GM23338 (cell line): ENCODE results near the gene INTS3. TPM values are rescaled to one million over a fixed set of nuclear protein-coding genes. Genes with fewer than 3 reads are reported as not detected.

Source experiments
- ATAC-seq: fragments of 200-7000 bp; cut with Tn5 transposase; 3 replicates; pipeline ENCODE4 v1.9.1; 2020
- DNase-seq: peaks from one replicate; pipeline ENCODE4 v3.0.0-alpha.2; 2015; ENCODE audit warnings: low spot score
- H2AFZ ChIP-seq: fragments of 200-600 bp; sonication (generic); 2 replicates; pipeline ENCODE4 v1.8.0; 2016; ENCODE audit warnings: antibody characterized with exemption, mild to moderate bottlenecking, moderate library complexity
- H3F3A ChIP-seq: fragments of 200-600 bp; sonication (generic); replicated peaks from 2 replicates; pipeline ENCODE4 v1.8.0; 2017; ENCODE audit warnings: antibody characterized with exemption, mixed run types, low read depth
- H3K27ac ChIP-seq: fragments of 200-600 bp; sonication (generic); 2 replicates; pipeline ENCODE4 v1.6.1; 2016; ENCODE audit warnings: low read depth
- H3K27me3 ChIP-seq: fragments of 200-600 bp; sonication (generic); 2 replicates; pipeline ENCODE4 v1.8.0; 2016; ENCODE audit warnings: mild to moderate bottlenecking, mixed run types, moderate library complexity; ENCODE audit not compliant: insufficient read depth
- H3K36me3 ChIP-seq: fragments of 200-600 bp; sonication (generic); 2 replicates; pipeline ENCODE4 v1.8.0; 2016; ENCODE audit warnings: mild to moderate bottlenecking; ENCODE audit not compliant: insufficient read depth
- H3K4me1 ChIP-seq: fragments of 200-600 bp; sonication (generic); 2 replicates; pipeline ENCODE4 v1.8.0; 2016; ENCODE audit warnings: mild to moderate bottlenecking, moderate library complexity; ENCODE audit not compliant: insufficient read depth
- H3K4me2 ChIP-seq: fragments of 200-600 bp; sonication (generic); 2 replicates; pipeline ENCODE4 v1.7.1; 2017; ENCODE audit warnings: mixed run types
- H3K4me3 ChIP-seq: fragments of 200-600 bp; sonication (generic); 2 replicates; pipeline ENCODE4 v1.6.1; 2016; ENCODE audit warnings: mixed run types
- H3K79me2 ChIP-seq: fragments of 200-600 bp; sonication (generic); replicated peaks from 2 replicates; pipeline ENCODE4 v1.8.0; 2017; ENCODE audit warnings: mild to moderate bottlenecking; ENCODE audit not compliant: insufficient read depth
- H3K9me2 ChIP-seq: fragments of 200-600 bp; sonication (generic); 2 replicates; pipeline ENCODE4 v1.8.0; 2017; ENCODE audit not compliant: insufficient read depth
- H4K20me1 ChIP-seq: fragments of 200-600 bp; sonication (generic); replicated peaks from 2 replicates; pipeline ENCODE4 v1.8.0; 2017; ENCODE audit warnings: mild to moderate bottlenecking; ENCODE audit not compliant: insufficient read depth
- H3K27ac Mint-ChIP-seq: 2 replicates; pipeline ENCODE4 v1.8.0; 2020; ENCODE audit warnings: inconsistent platforms, mild to moderate bottlenecking, moderate library complexity, mixed read lengths
- H3K27me3 Mint-ChIP-seq: 3 replicates; pipeline ENCODE4 v1.8.0; 2022; ENCODE audit warnings: low read depth, mild to moderate bottlenecking, moderate library complexity, mixed read lengths, inconsistent platforms; ENCODE audit not compliant: insufficient read depth, poor library complexity
- H3K36me3 Mint-ChIP-seq: 3 replicates; pipeline ENCODE4 v1.8.0; 2021; ENCODE audit warnings: low read depth, mild to moderate bottlenecking, inconsistent platforms, moderate library complexity, mixed read lengths
- H3K4me1 Mint-ChIP-seq: 3 replicates; pipeline ENCODE4 v1.8.0; 2020; ENCODE audit warnings: mild to moderate bottlenecking, inconsistent platforms, mixed read lengths
- H3K4me3 Mint-ChIP-seq: 3 replicates; pipeline ENCODE4 v1.8.0; 2021; ENCODE audit warnings: moderate library complexity, mild to moderate bottlenecking, inconsistent platforms, mixed read lengths
- H3K9me3 Mint-ChIP-seq: 3 replicates; pipeline ENCODE4 v1.8.0; 2020; ENCODE audit warnings: moderate library complexity, mild to moderate bottlenecking, inconsistent platforms, mixed read lengths
- CREB1 ChIP-seq: fragments of 250-450 bp; sonication (Bioruptor Pico); IDR thresholded peaks from 2 replicates; pipeline ENCODE4 v1.5.0; 2020; ENCODE audit warnings: low read depth, mild to moderate bottlenecking, moderate library complexity
- EZH2phosphoT487 ChIP-seq: fragments of 200-600 bp; sonication (generic); IDR thresholded peaks from one replicate; pipeline ENCODE4 v1.8.1; 2018; ENCODE audit warnings: antibody characterized with exemption; ENCODE audit not compliant: unreplicated experiment
- JUNB ChIP-seq: IDR thresholded peaks from one replicate; pipeline ENCODE4 v1.6.1; 2016; ENCODE audit warnings: antibody characterized with exemption; ENCODE audit not compliant: unreplicated experiment
- NANOG ChIP-seq: IDR thresholded peaks from 2 replicates; pipeline ENCODE4 v1.6.1; 2016; ENCODE audit warnings: antibody characterized with exemption, borderline replicate concordance
- STAT1 ChIP-seq: IDR thresholded peaks from one replicate; pipeline ENCODE4 v1.6.1; 2016; ENCODE audit warnings: antibody characterized with exemption; ENCODE audit not compliant: unreplicated experiment
- ZNF114 ChIP-seq: fragments of 250-450 bp; sonication (Bioruptor Pico); IDR thresholded peaks from 2 replicates; pipeline ENCODE4 v1.5.0; 2020; ENCODE audit warnings: mild to moderate bottlenecking, moderate library complexity
- ZNF331 ChIP-seq: fragments of 250-450 bp; sonication (Bioruptor Pico); IDR thresholded peaks from 2 replicates; pipeline ENCODE4 v1.5.0; 2020; ENCODE audit warnings: low read depth, mild to moderate bottlenecking, moderate library complexity
- polyA plus RNA-seq: library from polyadenylated mRNA; unstranded; fragments of >200 nt; fragmentation: Nextera tagmentation; extraction: Ambion mirVana; gene quantifications from 2 replicates; pipeline ENCODE4 v1.2.1, GENCODE V29; 2016
- total RNA-seq: library from RNA; depleted of rRNA; stranded (reverse); fragments of >200 nt; shearing (Covaris generic); gene quantifications from 2 replicates; pipeline ENCODE4 v1.2.3, GENCODE V29; 2014
- TF ChIP-seq, protein P1 (sequence below), 2 experiments: fragments of 200-600 bp in 1 of 2; sonication (generic) in 1 of 2; conservative IDR thresholded peaks; 2 replicates each; pipeline versions ENCODE4 v1.5.1 to v1.6.1; 2016 to 2017; ENCODE audit warnings: antibody characterized with exemption in 2 of 2, low read depth in 2 of 2, mild to moderate bottlenecking in 2 of 2, moderate library complexity in 1 of 2
- TF ChIP-seq, protein P2 (sequence below): IDR thresholded peaks from 2 replicates; pipeline ENCODE4 v1.6.1; 2016; ENCODE audit warnings: antibody characterized with exemption
- TF ChIP-seq, protein P3 (sequence below): IDR thresholded peaks from one replicate; pipeline ENCODE4 v1.6.1; 2018; ENCODE audit warnings: antibody characterized with exemption; ENCODE audit not compliant: unreplicated experiment

INTS3 gene
- total and polyA plus RNA-seq, 2 experiments from 2014 or later: 22.7 to 51.3 TPM

DNA sequence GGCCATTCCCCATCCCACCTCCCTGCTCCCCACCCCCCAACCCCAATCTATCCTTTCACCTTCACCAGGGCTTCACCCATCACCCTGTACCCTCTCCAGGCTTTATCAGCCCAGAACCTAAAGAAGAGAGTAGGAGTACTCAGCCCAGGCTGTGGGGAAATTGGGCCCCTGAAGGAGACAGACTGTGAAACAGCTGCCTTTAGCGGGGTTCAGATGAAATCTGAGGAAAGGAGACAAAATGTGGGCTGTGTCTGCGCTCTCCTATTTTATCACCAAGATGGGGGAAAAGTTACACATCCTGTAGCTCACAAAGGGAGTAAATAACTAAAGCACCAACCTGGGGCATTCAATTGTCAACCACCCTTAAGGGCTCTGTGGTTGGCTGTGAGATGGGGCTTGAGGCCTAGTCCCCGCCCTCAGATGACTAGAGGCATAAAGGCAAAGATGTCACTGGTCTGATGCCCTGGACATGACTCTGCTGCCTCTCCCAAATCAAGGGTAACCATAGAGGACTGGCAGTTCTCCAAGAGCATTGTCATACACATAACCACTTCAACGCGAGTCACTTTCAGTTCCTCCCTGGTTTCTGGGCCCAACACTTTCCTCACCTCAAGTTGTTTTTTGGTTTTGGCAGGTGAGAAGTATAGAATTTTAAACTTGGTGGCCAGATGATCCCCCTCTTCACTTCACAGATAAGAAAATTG, 77.3 kb downstream of the INTS3 start:
- H3K36me3 Mint-ChIP-seq: peaks cover 26% of the 10 kb centered on the region
- Histone ChIP-seq H3K27ac (peak overlapping the region; percentile 72), H3K36me3 (peaks cover 5% of the 10 kb centered on the region)

DNA sequence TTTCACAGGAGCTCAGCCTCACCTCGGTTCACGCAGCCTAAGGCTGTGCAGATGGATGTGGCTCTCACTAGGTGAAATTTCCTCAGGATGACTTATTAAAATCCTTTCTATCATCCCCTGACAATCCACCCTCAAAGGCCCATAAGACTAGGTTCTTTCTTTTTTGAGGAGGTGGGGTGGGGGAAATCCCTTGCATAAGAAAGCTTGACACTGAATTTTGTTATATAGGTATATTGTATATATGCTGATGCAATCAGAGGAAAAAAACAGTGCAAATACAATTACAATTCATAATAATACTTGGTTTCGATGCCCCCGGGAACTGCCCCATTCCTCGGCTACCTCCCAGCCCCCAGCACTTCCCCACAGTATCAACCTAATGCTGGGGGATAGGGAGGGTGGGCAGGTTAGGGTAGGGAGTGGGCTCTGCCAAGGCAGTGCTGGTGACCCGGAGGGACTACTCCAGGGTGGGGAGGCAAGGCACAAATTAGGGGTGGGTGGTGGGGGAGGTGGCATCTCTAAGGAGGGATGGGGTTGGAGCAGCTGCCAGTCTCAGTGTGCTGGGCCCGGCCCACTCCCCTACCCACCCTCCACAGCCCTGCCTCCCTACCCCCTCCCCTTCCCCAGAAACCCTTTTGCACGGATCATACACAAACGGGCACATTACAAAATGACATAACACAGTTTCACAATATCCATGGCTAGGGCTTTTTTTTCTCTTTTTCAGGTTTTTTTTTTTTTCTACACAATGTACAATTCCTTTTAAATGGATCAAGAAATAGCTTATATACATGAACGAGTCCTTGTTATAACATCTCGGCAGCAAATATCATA, 78.3 kb downstream of the INTS3 start:
- peaks cover 32% of the 10 kb centered on the region for H3K36me3 Mint-ChIP-seq
- TF ChIP-seq ZNF114 (CRISPR knock-in tag) (no peak), ZNF331 (CRISPR knock-in tag) (no peak), STAT1 (no peak), CREB1 (CRISPR knock-in tag) (no peak), NANOG (no peak), EZH2phosphoT487 (no peak), JUNB (no peak)
- TF ChIP-seq, protein P1, sequence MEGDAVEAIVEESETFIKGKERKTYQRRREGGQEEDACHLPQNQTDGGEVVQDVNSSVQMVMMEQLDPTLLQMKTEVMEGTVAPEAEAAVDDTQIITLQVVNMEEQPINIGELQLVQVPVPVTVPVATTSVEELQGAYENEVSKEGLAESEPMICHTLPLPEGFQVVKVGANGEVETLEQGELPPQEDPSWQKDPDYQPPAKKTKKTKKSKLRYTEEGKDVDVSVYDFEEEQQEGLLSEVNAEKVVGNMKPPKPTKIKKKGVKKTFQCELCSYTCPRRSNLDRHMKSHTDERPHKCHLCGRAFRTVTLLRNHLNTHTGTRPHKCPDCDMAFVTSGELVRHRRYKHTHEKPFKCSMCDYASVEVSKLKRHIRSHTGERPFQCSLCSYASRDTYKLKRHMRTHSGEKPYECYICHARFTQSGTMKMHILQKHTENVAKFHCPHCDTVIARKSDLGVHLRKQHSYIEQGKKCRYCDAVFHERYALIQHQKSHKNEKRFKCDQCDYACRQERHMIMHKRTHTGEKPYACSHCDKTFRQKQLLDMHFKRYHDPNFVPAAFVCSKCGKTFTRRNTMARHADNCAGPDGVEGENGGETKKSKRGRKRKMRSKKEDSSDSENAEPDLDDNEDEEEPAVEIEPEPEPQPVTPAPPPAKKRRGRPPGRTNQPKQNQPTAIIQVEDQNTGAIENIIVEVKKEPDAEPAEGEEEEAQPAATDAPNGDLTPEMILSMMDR (conservative IDR thresholded peaks at IDR 0.05; ENCODE audit: low read depth in 2 of 2): no peak
- TF ChIP-seq, protein P2, sequence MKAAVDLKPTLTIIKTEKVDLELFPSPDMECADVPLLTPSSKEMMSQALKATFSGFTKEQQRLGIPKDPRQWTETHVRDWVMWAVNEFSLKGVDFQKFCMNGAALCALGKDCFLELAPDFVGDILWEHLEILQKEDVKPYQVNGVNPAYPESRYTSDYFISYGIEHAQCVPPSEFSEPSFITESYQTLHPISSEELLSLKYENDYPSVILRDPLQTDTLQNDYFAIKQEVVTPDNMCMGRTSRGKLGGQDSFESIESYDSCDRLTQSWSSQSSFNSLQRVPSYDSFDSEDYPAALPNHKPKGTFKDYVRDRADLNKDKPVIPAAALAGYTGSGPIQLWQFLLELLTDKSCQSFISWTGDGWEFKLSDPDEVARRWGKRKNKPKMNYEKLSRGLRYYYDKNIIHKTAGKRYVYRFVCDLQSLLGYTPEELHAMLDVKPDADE: no peak
- TF ChIP-seq, protein P3, sequence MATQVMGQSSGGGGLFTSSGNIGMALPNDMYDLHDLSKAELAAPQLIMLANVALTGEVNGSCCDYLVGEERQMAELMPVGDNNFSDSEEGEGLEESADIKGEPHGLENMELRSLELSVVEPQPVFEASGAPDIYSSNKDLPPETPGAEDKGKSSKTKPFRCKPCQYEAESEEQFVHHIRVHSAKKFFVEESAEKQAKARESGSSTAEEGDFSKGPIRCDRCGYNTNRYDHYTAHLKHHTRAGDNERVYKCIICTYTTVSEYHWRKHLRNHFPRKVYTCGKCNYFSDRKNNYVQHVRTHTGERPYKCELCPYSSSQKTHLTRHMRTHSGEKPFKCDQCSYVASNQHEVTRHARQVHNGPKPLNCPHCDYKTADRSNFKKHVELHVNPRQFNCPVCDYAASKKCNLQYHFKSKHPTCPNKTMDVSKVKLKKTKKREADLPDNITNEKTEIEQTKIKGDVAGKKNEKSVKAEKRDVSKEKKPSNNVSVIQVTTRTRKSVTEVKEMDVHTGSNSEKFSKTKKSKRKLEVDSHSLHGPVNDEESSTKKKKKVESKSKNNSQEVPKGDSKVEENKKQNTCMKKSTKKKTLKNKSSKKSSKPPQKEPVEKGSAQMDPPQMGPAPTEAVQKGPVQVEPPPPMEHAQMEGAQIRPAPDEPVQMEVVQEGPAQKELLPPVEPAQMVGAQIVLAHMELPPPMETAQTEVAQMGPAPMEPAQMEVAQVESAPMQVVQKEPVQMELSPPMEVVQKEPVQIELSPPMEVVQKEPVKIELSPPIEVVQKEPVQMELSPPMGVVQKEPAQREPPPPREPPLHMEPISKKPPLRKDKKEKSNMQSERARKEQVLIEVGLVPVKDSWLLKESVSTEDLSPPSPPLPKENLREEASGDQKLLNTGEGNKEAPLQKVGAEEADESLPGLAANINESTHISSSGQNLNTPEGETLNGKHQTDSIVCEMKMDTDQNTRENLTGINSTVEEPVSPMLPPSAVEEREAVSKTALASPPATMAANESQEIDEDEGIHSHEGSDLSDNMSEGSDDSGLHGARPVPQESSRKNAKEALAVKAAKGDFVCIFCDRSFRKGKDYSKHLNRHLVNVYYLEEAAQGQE: no peak

More for the DNA sequence above, 77.3 kb downstream of the INTS3 start:
- H3K4me1 Mint-ChIP-seq: peaks cover 12% of the 10 kb centered on the region
- H3K9me2 ChIP-seq: no peaks in the 10 kb centered on the region
- H3K79me2 ChIP-seq: no peaks in the 10 kb centered on the region
- no peak overlapping the region for H3K4me3 Mint-ChIP-seq
- H4K20me1 ChIP-seq: no peaks in the 10 kb centered on the region; the same call in 1 of the 2 replicates
- no peaks in the 10 kb centered on the region for H3F3A ChIP-seq
- H3K27me3 Mint-ChIP-seq: peaks cover 5% of the 10 kb centered on the region
- H3K4me3 ChIP-seq: no peak overlapping the region
- no peak for DNase-seq
- H3K27ac Mint-ChIP-seq: peak overlapping the region; percentile 1; the same call in 1 of the 2 replicates
- H3K27me3 ChIP-seq: no peaks in the 10 kb centered on the region
- H3K4me2 ChIP-seq: no peak overlapping the region
- H3K4me1 ChIP-seq: peaks cover 7% of the 10 kb centered on the region; the same call in 1 of the 2 replicates
- TF ChIP-seq, protein P1 (conservative IDR thresholded peaks at IDR 0.05; ENCODE audit: low read depth in 2 of 2): no peak
- TF ChIP-seq JUNB: no peak
- no peak for TF ChIP-seq NANOG
- no peak for TF ChIP-seq ZNF114 (CRISPR knock-in tag)
- H3K9me3 Mint-ChIP-seq: no peaks in the 10 kb centered on the region
- no peak overlapping the region for H2AFZ ChIP-seq
- peak; percentile 25 for ATAC-seq

More for the DNA sequence above, 78.3 kb downstream of the INTS3 start:
- Histone ChIP-seq H4K20me1 (no peaks in the 10 kb centered on the region; the same call in 1 of the 2 replicates), H2AFZ (no peak overlapping the region), H3K9me2 (no peaks in the 10 kb centered on the region), H3K4me2 (no peak overlapping the region), H3F3A (peaks cover 4% of the 10 kb centered on the region; the same call in 1 of the 2 replicates), H3K36me3 (peaks cover 11% of the 10 kb centered on the region), H3K4me1 (peaks cover 7% of the 10 kb centered on the region; the same call in 1 of the 2 replicates), H3K79me2 (no peaks in the 10 kb centered on the region), H3K27ac (peak overlapping the region; percentile 72), H3K27me3 (no peaks in the 10 kb centered on the region), H3K4me3 (no peak overlapping the region)
- H3K27ac Mint-ChIP-seq: no peak overlapping the region; the same call in 1 of the 2 replicates
- no peak overlapping the region for H3K4me3 Mint-ChIP-seq
- peaks cover 6% of the 10 kb centered on the region for H3K27me3 Mint-ChIP-seq
- ATAC-seq (no peak), DNase-seq (no peak)
- peaks cover 12% of the 10 kb centered on the region for H3K4me1 Mint-ChIP-seq
- no peaks in the 10 kb centered on the region for H3K9me3 Mint-ChIP-seq
